HG03108 (cell line): Measurements from ENCODE around the gene DCAF12.

Experiments
- ATAC-seq: cut with Tn5 transposase; IDR thresholded peaks from one replicate; pipeline ENCODE4 v1.9.1; 2021; ENCODE audit warnings: moderate library complexity; ENCODE audit not compliant: unreplicated experiment

DCAF12 gene

GRCh38 chr9:34127035-34127948, 794 bp upstream of the DCAF12 start:
- ATAC-seq: no peak

GRCh38 chr9:34125681-34126206, 754 bp downstream of the DCAF12 start:
- ATAC-seq: no peak

DNA sequence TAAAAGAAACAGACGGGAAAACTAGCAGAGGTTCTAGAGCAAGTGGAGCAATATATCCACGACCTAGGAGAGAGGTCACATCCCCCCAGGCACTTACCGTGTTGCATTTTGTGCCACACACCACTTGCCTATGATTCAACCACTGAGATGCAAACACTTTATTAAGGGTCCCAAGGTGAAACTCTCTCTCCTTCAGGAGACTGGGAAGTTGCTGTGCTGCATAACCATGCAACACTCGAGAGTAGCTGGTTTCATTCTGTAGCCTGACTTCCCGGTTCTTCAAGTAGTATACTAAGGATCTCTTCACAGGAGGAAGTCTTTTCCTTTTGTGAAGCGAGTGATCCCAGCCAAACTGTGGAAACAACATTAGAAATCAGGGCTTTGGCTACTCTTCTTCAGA, 1.6 kb downstream of the DCAF12 start:
- ATAC-seq: no peak

DNA sequence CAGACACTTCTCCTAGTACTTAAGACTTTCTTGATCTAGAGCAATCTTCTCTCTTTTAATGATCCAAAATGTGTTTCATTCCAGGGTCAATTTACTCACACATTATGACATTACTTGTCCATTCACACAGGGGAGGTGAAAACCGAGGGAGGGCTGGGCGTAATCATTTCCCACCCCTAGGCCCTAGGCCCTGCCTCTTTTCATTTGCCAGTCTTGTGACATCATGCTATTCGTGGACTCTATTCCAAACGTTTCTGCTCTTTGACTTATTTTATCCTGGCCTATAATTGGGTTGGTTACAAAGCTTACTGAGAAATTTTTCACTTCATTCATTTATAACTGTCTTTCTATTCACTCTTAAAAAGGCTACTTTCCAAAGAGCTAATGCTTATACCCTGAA, 2.4 kb downstream of the DCAF12 start:
- no peak for ATAC-seq

DNA sequence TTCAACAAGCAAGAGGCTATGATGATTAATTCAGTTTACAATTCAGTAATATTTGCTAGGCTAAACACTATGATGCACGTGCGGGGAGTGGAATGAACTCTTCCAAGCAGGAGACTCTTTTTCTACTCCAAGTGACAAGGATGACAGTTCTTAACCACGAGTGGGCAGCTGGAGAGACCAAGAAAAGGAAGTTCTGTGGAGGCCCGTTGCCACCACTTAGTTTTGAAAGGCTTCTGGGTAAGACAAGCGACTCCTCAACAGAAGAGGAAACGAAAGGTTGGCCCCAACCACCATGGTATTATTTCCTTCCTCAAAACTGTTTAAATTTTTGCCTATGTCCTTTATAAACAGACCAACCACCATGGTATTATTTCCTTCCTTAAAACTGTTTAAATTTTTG, 2.8 kb downstream of the DCAF12 start:
- no peak for ATAC-seq

DNA sequence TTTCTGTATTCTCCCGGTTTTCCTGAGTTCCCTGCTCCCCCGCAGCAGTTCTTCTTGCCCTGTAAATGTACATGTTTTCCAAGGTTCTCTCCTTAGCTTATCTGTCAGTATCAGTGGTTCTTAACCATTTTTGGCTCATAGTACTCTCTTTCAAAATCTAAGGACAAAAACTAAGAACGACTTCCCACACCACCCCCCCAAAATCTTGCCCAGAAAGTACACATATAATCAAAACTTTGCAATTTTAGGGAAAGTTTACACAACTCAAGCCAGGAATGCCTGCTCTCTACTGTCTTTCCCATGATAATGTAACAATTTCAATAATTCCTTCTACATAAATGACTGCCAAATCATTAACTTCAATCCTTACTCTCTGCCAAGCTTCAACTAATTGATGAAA, 4.5 kb downstream of the DCAF12 start:
- ATAC-seq: no peak

DNA sequence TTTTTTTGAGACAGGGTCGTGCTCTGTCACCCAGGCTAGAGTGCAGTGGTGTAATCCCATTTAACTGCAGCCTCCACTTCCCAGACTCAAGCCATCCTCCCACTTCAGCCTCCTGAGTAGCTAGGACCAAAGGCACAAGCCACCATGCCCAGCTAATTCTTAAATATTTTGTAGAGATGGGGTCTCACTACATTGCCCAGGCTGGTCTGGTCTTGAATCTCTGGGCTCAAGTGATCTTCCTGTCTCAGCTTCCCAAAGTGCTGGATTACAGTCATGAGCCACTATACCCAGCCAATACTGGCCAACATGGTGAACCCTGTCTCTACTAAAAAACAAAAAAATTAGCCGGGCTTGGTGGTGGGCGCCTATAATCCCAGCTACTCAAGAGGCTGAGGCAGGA, 6.8 kb downstream of the DCAF12 start:
- ATAC-seq: no peak

DNA sequence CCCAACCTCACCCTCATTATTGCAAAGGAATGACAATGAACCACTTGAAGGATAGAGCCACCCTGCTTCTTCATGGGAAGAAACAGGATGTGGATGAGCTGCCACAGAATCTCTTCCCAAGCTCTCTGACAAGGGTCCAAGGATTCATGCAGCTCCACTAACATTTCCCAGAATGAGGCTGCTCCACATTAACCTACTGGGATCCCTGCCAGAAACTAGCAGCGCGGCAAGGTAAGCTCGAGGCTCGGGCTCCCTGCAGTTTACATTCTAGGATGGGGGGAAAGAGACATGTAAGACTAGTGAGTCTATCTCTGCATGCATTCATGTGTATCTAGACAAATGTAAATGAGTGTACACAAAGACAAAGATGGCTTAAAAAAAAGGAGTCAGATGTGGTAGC, 12.1 kb downstream of the DCAF12 start:
- no peak for ATAC-seq

GRCh38 chr9:34106110-34106509, 20.4 kb downstream of the DCAF12 start:
- ATAC-seq: no peak

- ATAC-seq: no peak
Observed at GRCh38 chr9:34102796-34103195, 23.7 kb downstream of the DCAF12 start.

- peak; percentile 54 for ATAC-seq
Observed at GRCh38 chr9:34098307-34098706, 28.2 kb downstream of the DCAF12 start.

DNA sequence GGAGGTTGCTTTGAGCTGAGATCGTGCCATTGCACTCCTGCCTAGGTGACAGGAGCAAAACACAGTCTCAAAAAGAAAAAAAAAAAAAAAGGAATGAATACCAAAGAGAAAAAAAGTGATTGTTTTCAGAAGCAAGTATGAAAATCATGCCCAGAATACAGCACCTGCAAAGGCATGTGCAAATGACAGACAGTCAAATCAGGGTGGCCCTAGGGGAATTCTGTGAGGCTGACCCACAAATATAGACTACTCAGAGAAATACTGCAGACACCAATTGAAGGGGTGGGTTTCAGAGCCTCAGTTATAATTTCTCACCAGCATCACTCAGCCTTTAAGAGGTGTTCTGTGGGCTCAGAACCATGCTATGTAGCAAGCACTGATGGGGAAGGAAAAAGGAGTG, 28.6 kb downstream of the DCAF12 start:
- peak; percentile 66 for ATAC-seq

- ATAC-seq: no peak
Observed at GRCh38 chr9:34096751-34097150, 29.7 kb downstream of the DCAF12 start.

DNA sequence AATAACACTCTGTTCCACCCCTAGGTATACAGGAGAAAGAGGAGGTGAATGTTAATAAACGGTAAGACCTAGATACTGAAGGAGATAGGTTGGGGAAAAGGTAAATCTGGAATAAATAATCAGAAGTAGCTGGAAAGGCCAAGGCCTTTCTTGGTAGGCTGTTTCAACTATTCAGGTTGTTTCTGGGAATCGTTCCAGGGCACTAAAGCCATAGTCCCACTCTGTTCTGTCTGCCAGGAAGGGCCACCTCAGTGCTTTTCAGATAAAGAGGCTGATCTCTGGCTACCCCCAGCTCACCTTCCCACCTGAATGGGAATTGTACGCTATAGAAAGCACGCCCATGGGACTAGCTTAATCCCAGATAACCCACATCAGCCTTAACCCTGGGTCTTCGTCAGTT, 32.9 kb downstream of the DCAF12 start:
- no peak for ATAC-seq

GRCh38 chr9:34089311-34089710, 37.2 kb downstream of the DCAF12 start:
- ATAC-seq: no peak

DNA sequence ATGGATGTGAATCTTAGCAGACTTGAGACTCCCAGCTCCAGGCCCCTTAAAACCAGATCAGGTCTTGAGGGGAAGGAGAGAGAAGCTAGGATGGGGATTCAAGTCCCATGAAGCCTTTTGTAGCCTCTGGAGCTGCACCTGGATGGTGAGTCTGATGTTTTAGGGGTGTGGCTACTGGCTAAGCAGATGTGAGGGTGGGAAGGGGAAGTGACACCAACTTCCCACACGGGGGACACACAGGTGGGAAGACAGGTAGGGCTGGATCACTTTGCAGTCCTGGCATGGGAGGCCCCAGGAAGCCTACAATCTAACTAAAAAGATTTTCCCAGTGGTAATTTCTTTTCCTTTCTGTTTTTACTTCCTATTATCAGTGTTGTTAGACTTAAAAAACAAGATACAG, 39.1 kb downstream of the DCAF12 start:
- ATAC-seq: no peak

DNA sequence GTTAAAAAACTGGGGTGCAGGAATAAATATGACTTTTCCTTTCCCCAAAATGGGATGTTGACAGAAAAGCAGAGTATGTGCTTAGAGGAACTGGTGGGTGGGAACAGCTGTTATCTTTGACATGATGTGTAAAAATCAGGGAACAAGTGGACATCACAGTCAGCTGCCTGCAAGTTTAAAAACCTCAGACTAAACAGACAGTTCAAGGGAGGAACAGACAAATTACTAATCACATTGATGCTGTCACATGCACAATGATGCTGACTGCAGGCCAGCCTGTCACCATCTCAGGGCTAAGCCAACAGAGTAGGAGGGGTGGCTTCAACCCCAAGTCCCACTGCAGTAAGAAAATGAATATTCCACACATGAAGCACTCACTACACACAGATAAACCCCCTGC, 39.6 kb downstream of the DCAF12 start:
- ATAC-seq: no peak

- ATAC-seq: no peak
Observed at GRCh38 chr9:34085581-34086500, 40.7 kb downstream of the DCAF12 start.

- no peak for ATAC-seq
Observed at GRCh38 chr9:34084562-34084961, 41.9 kb downstream of the DCAF12 start.

DNA sequence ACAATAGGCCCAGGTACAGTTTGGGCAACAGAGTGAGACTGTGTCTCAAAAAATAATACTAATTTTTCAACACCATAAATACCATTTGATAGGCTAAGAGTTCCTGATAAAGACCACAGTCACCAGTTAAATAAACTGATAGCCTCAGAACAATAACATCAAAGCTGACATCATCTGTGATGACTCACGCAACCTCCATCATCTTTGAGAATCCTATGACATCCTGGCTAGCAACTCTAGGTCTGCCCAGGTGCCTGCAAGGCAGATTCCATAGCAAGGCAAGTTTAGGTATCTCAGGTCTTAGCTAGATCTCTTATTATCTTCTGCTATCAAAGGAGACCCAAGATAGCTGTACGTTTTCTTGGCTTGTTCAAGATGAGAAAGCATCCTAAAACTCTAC, 47.3 kb downstream of the DCAF12 start:
- ATAC-seq: no peak

DNA sequence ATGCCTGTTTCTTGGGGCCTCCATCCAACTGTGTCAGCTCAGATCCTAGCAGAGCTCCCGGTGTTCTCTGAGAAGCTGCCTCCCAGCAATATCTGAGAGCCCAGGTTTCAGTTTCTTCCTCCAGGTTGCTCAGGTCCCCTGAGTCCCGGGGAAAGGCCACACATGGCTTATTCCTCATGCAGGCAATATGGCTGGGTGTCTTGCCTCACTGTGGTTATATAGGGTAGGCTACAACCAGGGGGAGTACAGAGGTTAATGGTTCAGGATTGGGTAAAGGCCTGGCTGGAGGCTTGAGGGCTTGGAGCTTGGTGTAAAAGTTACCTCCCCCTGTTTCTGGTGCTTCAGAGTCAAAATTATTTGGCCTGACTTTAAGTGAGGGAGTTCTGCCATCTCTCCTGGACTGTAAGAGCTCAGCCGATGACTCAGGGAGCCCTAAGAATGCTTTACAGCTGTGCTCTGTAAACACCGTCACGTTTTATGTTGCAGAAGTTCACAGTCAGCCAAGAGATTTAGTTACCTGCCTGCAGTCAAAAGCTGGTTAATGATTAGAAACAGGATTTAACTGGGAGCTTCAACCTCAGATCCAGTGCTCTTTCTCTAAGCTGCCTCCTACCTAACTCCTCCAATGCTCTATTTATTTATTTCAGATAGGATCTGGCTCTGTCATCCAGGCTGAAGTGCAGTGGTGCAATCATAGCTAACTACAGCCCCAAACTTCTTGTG, 53.5 kb downstream of the DCAF12 start:
- ATAC-seq: no peak
